Measurements from ENCODE around the gene ISOC1. TPM values are rescaled to one million over a fixed set of nuclear protein-coding genes. Genes with fewer than 3 reads are reported as not detected.

Gene ISOC1
- total RNA-seq, 1 experiment from 2014 or later = 25.7 TPM

GRCh38 chr5:129101794-129102193 is 7.2 kb downstream of the ISOC1 start:
- intact Hi-C loops (cut with micrococcal nuclease; ENCODE audit: unreplicated experiment) = no loop called here
- DNase-seq (ENCODE audit: low read depth, low spot score) (no peak), ATAC-seq (no peak)
- in situ Hi-C loops (cut with HindIII; ENCODE audit: low pct_unique_long_range_greater_than_20kb, low sequenced_read_pairs) = no loop called here
- ChIA-PET CTCF (no interaction called here), POLR2A (no interaction called here)
- Histone ChIP-seq H3K4me1 (ENCODE audit: control insufficient read depth, insufficient read depth, low read length) (no peaks in the 10 kb centered on the region; the same call in 1 of the 2 replicates), H3K27ac (ENCODE audit: low read length) (no peak overlapping the region), H3K9me3 (ENCODE audit: control insufficient read depth, insufficient read depth, low read depth, low read length) (no peaks in the 10 kb centered on the region), H3K4me3 (ENCODE audit: low read depth in 2 of 2, low read length in 2 of 2) (no peak overlapping the region), H3K27me3 (ENCODE audit: control insufficient read depth, insufficient read depth, low read length) (no peaks in the 10 kb centered on the region), H3K36me3 (ENCODE audit: control insufficient read depth, insufficient read depth, low read length) (no peaks in the 10 kb centered on the region; the same call in 1 of the 2 replicates)
- BruUV-seq (replicated peaks) = no TSS peak
- TF ChIP-seq TCF7L2 (IDR thresholded peaks at IDR 0.05; ENCODE audit: low read depth, low read length) (no peak), SIN3A (IDR thresholded peaks at IDR 0.05; ENCODE audit: borderline replicate concordance, insufficient read depth, low read depth, low read length) (no peak), CTCF (IDR thresholded peaks at IDR 0.05) (no peak)

GRCh38 chr5:129103397-129103796 is 8.8 kb downstream of the ISOC1 start:
- TF ChIP-seq REST (IDR thresholded peaks at IDR 0.05; ENCODE audit: insufficient read depth in 1 of 2, low read depth in 2 of 2, low read length in 1 of 2) (no peak), SIN3A (IDR thresholded peaks at IDR 0.05; ENCODE audit: borderline replicate concordance, insufficient read depth, low read depth, low read length) (no peak), TCF7L2 (IDR thresholded peaks at IDR 0.05; ENCODE audit: low read depth, low read length) (no peak), POLR2AphosphoS5 (IDR thresholded peaks at IDR 0.05; ENCODE audit: low read depth, low read length) (no peak), CTCF (IDR thresholded peaks at IDR 0.05) (no peak)
- Histone ChIP-seq H3K4me3 (ENCODE audit: low read depth in 2 of 2, low read length in 2 of 2) (no peak overlapping the region), H3K36me3 (ENCODE audit: control insufficient read depth, insufficient read depth, low read length) (no peaks in the 10 kb centered on the region; the same call in 1 of the 2 replicates), H3K4me1 (ENCODE audit: control insufficient read depth, insufficient read depth, low read length) (no peaks in the 10 kb centered on the region), H3K27me3 (ENCODE audit: control insufficient read depth, insufficient read depth, low read length) (no peaks in the 10 kb centered on the region), H3K9me3 (ENCODE audit: control insufficient read depth, insufficient read depth, low read depth, low read length) (no peaks in the 10 kb centered on the region), H3K27ac (ENCODE audit: low read length) (no peak overlapping the region)
- no peak for ATAC-seq
- ChIA-PET CTCF (no interaction called here), POLR2A (no interaction called here)
- intact Hi-C loops (cut with micrococcal nuclease; ENCODE audit: unreplicated experiment) = no loop called here
- BruUV-seq (replicated peaks) = no TSS peak
- no peak for DNase-seq (ENCODE audit: low read depth, low spot score)
- in situ Hi-C loops (cut with HindIII; ENCODE audit: low pct_unique_long_range_greater_than_20kb, low sequenced_read_pairs) = no loop called here
